ENCODE results near the gene C1orf116. TPM values are rescaled to one million over a fixed set of nuclear protein-coding genes. Genes with fewer than 3 reads are reported as not detected.

C1orf116 gene
- total RNA-seq, 1 experiment from 2014 or later, result 0.12 TPM

- no peak for DNase-seq (ENCODE audit: low read depth)
Observed at GRCh38 chr1:207019661-207020060, 12.9 kb downstream of the C1orf116 start.

DNA sequence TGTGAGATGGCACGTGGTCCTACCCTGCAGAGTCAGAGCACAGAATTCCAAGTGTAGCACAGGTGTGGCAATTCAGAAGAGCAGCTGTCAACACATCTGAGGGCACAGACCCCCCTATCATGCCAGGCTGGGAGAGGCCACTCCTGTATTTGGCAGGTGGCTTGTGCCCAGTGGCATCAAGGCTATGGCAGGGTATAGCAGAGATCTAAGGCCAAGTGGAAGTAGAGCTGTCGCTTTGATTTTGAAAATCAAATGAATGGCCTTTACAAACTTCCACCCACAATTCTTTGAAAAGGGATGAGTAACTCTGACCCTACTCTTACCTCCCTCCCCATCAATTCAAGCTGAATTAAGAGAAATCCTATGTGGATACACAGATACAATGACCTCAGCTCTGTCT lies 13.4 kb downstream of the C1orf116 start:
- DNase-seq (ENCODE audit: low read depth), result no peak

DNA sequence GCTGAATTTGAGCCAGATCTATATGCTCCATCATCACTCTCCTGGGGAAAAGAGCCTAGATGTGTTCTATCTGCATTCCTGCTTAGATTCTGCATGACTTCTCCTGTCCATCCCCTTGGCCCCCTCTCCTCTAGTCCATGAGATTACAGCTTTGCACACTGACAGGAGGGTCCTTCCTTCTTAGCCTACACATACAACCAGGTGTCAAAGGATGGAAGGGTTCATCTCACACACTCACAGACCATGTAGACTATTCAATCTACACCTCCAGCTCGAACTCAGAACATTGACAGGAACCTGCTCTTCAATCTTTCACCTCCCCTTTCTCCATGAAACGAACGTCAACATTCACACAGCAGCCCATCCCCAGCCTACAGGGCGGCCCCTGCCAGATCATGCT lies 13.8 kb downstream of the C1orf116 start:
- no peak for DNase-seq (ENCODE audit: low read depth)

DNA sequence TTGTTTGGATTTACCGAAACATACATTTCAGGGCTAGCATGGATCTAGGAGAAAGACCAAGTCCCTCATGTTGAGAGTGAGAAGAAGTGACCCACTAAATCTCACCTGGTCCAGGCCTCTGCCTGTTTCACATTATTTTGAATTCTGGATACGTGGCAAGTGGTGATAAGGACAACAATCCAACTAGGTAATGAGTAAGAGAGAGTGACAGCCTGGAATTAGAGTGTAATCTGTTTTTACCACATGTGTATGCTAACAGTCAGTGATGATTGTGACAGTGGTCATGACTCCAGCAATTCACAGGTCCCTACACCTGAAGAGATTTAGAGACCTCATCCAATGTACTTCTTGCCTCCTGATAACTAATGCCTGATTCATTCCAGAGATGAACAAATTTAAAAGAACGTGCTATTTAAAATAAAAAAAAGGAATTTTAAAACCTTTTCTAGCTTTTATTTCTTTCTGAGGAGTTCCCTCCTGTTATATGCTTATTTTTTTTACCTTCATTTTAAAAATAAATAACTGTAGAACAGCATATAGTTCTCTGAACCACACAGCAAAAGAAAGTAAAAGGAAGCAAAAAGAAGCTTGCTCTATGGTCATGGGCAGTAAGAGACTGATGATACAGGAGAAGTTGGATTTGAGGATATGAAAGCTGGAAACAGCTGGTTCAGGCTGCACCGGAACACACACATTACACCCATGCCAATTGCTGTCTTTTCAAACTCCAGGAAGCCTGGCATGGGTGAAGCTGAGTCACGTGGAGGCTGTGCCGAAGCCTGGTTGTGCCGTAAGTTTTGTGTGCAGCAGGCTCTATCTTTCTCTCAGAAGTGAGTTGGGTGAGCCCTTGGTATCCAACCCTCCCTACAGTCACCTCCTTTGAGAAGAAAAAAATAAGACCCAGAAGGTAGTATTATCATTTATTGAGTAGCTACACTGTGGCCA lies 14.7 kb downstream of the C1orf116 start:
- no peak for DNase-seq (ENCODE audit: low read depth)

- no peak for DNase-seq (ENCODE audit: low read depth)
Observed at GRCh38 chr1:207015791-207016190, 16.8 kb downstream of the C1orf116 start.

DNA sequence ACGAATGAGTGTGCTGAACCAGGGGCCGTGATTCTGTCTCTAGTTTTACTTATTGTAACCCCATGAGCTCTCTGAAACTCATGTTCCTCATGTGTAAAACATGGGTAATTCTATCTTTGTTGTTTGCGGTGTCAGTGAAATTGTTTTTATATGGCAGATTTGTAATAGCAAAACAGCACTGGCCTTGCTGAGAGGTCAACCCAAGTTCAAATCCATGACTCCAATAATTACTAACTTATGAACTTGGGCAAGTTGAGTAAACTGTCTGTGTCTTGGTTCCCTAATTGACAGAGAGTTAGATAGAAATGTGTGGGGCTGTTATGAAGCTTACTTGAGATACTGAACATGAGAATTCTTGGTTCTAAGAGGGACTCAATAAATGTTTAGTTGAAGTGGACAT lies 17.8 kb downstream of the C1orf116 start:
- DNase-seq (ENCODE audit: low read depth), result no peak

DNA sequence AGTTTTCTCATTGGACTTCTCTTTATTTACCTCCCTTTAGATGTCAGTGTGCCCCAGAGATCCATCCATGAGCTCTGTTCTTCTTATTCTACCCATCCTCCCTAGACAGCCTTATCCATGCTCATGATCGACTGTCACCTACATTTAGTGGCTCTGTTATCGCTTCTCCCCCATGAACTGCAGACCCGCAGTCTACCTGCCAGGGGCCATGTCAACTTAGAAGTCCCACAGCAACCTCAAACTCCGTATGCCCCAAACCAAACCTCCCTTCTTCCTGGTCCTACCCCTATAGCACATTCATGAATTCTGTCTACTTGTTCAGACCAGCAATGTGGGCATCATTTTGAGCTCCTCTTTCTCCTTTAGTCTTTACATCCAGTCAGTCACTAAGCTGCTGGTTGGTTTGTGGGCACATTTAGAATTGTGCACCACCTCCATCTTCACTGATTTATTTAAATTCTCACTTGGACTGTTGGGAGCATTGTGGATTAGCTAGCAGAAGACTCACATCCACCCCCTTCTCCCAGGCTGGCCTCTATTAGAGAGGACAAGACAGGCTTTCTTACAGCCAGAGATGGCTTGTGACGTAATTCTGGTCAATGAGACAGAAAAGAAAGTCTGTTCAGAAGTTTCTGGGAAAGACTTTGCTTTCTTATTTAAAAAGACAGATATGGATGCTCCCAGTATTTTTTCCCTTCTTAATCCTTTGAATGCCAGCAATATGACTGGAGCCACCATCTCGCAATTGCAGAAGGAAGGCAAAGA lies 19.1 kb downstream of the C1orf116 start:
- no peak for DNase-seq (ENCODE audit: low read depth)

- DNase-seq (ENCODE audit: low read depth), result no peak
Observed at GRCh38 chr1:207010726-207011125, 21.8 kb downstream of the C1orf116 start.

DNA sequence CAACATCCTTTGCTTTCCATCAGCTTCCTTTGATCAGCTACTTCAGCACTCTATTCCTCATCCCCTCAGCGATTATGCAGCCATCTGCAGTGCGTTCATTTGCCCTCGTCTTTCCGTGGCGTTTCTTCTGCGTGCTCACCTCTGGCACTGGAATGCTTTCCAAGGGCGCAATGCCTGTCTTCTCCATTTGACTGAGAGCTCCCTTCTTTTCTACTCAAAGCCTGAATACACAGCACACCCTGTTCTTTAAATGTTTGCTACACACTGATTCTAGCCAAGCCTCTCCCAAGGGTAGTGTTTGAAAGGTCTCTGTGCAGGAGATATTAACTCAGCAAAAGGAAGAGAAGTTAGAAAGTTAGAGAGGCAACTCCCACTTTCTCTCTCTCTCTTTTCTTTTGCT lies 22.6 kb downstream of the C1orf116 start:
- DNase-seq (ENCODE audit: low read depth), result no peak

DNA sequence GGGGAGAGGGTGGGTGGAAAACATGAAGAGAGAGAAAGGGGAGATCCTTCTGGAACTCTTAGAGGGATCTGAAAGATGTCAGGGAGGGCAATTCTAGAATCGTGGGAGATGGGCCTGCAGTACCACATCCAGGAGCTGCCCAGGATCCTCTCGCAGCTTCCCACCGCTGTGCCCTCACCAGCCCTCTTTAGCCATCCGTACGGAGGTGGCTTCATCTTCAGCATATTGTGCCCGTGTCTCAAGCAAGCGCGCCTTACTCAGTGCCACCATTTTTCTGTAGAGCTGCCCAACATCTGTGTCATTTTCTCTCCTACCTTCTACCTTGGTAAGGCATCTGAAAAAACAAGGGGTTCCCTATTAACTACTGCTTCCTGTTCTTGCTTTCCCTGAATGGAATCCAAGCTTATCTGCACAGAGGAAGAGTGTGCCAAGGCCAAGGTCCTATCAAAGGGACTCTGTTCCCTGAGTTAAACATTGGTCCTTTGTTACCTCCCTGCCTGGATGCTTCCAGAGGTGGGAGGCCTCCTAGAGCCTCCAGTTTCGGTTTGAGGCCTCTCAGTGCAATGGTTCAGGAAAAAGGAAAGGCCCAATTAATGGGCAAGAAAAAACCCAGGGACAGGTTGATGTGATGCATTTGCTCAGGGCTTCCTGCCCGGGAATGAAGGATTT lies 23.2 kb downstream of the C1orf116 start:
- peak; percentile 15 for DNase-seq (ENCODE audit: low read depth)

- peak; percentile 95 for DNase-seq (ENCODE audit: low read depth)
Observed at GRCh38 chr1:207007352-207008033, 25.1 kb downstream of the C1orf116 start.

- DNase-seq (ENCODE audit: low read depth), result no peak
Observed at GRCh38 chr1:207006914-207007313, 25.6 kb downstream of the C1orf116 start.

DNA sequence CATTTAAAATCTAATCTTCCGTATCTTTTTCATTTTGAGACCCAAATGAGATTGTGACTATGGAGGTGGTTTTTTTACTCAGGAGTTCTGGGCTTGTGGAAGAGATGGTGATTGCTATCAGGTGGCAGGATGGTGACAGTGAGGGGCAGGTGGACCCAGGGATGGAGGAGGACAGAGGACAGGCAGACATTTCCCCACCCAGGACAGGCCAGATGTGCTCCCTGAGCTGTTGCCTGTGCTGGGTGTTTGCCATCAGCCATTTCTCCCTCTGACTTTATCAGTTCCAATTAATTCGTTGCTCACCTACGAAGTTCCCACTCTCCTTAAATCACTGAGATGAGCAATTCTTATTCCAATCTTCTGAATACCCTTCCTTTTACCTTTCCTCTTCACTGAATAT lies 26.5 kb downstream of the C1orf116 start:
- DNase-seq (ENCODE audit: low read depth), result no peak

DNA sequence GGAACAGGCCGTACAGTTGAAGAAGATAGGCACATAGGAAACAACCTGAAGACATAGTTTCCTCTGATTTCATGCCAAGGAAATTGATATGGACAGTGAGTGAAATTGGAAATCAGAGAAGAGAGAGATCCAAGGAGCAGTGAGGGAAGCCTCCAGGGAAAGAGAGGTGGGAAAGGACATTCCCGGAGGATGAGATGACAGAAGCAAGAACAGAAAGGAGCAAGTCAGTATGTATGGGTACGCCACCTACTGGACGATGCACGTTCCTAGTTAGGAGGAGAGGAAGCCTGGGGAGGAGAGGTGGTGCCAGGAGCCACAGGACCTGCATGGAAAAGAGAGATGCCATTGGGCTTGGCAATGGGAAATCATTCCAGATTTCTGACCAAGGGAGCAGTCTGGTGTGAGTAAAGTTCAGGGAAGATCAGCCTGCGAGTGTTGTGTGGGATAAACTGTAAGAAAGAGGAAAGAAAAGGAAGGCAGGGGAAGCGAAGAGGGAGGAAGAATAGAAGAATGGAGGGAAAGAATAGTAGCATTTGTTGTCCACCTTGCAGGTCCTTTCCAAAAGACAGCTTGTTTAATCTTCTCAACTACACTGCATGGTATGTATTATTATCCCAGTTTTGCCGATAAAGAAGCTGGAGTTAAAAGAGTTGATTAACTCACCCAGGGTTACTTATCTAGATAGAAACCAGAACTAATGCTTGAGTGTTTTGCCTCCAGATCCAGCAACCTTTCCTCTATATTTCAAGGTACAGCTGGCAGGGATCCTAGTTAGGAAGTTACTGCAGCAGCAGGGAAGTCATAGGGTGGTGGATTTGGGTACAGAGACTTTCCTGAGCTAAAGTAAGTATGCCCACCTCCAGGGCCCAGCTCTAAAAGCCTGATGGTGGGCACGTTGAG lies 27.4 kb downstream of the C1orf116 start:
- peak; percentile 73 for DNase-seq (ENCODE audit: low read depth)

DNA sequence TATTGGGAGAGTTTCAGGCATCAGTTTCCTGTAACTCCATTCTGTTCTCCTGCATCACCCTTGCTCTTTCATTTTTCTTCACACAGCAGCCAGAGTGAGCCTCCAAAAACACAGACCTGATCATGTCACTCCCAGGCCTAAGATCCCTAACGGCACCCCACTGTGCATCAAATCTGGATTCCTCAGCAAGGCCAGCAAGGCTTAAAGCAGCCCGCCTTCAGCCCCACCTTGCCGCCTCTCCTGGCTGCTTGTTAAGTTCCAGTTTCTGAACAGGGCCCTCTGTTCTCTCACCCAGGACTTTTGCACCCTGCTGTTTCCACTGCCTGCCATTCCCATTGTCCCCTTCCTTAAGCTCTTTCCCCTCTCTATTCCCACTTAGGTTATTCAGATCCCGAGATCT lies 29.3 kb downstream of the C1orf116 start:
- DNase-seq (ENCODE audit: low read depth), result no peak

GRCh38 chr1:207002724-207003146 lies 29.8 kb downstream of the C1orf116 start:
- DNase-seq (ENCODE audit: low read depth), result peak; percentile 46

GRCh38 chr1:207001492-207002245 lies 30.9 kb downstream of the C1orf116 start:
- no peak for DNase-seq (ENCODE audit: low read depth)

DNA sequence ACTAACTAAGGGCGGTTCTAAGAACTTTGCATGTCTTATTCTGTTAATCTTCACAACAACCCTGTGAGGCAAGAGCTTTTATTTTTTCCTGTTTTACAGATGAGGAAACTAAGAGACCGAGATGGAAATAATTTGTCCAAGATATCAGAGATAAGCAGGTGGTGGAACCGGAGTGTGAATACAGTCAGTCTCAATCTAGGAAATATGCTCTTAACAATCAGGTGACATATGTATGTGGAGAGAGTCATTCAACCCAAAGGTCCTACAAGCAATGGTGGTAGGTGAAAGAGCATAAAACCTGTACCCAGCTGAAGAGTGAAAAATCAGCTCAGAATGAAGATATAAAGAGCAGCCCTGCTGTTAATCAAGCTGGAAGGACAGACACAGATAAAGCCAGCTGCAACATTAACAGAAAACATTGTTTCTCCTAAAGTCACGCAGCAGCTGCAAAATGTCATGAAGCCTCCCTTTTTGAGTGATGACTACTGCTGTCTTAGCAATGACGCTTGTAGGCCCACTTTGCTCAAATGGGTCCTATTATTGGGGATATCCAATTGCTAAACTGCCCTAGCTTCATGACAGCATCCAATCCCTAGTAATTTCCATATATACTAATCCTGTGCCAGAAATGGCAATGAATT lies 31.8 kb downstream of the C1orf116 start:
- DNase-seq (ENCODE audit: low read depth), result no peak

DNA sequence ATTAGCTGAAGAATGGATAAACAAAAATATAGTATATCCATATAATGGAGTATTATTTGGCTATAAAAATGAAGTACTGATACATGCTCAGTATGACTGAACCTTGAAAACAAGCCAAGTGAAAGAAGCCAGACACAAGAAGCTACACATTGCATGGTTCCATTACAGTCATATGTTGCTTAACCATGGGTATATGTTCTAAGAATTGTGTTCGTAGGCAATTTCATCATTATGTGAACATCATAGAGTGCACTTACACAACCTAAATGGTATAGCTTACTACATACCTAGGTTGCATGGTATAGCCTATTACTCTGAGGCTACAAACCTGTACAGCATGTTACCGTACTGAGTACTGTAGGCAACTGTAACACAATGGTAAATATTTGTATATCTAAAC lies 33.7 kb downstream of the C1orf116 start:
- DNase-seq (ENCODE audit: low read depth), result no peak
